ENCODE results near the gene GPR162. TPM values are rescaled to one million over a fixed set of nuclear protein-coding genes. Genes with fewer than 3 reads are reported as not detected.
A peak's percentile ranks its signal among the peaks of the same experiment; 100 is the strongest.

The GPR162 gene
- total RNA-seq, 1 donor from 2014 or later, result 9.4 TPM

DNA sequence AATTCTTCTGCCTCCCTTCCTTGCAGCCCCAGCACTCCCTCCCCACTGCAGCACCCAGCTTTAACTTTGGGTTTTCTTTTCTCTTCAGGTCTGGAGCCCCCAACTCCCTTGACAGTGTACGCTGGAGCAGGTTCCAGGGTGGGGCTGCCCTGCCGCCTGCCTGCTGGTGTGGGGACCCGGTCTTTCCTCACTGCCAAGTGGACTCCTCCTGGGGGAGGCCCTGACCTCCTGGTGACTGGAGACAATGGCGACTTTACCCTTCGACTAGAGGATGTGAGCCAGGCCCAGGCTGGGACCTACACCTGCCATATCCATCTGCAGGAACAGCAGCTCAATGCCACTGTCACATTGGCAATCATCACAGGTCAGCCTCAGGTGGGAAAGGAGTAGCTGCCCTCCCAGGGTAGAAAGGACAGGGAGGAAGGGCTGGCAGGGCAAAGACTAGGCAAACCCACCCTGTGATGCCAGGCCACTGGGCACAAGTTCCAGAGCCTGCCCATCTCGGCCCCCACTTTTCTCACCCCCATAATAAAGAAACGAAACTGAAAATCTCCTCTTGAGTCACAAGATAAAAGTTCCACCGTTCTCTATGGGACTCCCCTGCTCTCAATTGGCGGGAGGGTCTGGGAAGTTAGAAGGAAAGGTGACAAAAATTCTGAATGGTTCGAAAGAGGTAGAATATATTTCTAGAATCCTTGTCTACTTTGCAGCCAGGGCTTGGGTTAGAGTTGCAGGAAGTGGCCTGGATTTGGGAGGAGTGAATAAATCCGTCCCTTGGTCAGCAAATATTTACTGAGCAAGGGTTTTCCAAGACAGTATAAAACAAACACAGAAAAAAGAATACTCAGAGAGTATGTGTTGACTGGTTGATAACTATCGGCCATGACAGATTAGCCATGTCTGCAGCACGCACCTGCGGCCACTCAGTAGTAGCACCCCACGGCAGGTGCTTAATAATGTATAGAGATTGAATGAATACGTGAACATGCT, 46.1 kb upstream of the GPR162 start:
- no peak overlapping the region for H3K27ac ChIP-seq
- no peak for DNase-seq (ENCODE audit: low spot score in 2 of 2)
- no peak overlapping the region for H3K4me3 ChIP-seq
- TF ChIP-seq, protein P1, sequence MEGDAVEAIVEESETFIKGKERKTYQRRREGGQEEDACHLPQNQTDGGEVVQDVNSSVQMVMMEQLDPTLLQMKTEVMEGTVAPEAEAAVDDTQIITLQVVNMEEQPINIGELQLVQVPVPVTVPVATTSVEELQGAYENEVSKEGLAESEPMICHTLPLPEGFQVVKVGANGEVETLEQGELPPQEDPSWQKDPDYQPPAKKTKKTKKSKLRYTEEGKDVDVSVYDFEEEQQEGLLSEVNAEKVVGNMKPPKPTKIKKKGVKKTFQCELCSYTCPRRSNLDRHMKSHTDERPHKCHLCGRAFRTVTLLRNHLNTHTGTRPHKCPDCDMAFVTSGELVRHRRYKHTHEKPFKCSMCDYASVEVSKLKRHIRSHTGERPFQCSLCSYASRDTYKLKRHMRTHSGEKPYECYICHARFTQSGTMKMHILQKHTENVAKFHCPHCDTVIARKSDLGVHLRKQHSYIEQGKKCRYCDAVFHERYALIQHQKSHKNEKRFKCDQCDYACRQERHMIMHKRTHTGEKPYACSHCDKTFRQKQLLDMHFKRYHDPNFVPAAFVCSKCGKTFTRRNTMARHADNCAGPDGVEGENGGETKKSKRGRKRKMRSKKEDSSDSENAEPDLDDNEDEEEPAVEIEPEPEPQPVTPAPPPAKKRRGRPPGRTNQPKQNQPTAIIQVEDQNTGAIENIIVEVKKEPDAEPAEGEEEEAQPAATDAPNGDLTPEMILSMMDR (IDR thresholded peaks at IDR 0.05), result no peak
- intact Hi-C loops (cut with DNase I), result no loop called here
- no peaks in the 10 kb centered on the region for H3K27me3 ChIP-seq
- peaks cover 7% of the 10 kb centered on the region in 2 donors for H3K4me1 ChIP-seq
- H3K36me3 ChIP-seq, result peaks cover 3 to 6% of the 10 kb centered on the region in 2 donors
- no peaks in the 10 kb centered on the region for H3K9me3 ChIP-seq

DNA sequence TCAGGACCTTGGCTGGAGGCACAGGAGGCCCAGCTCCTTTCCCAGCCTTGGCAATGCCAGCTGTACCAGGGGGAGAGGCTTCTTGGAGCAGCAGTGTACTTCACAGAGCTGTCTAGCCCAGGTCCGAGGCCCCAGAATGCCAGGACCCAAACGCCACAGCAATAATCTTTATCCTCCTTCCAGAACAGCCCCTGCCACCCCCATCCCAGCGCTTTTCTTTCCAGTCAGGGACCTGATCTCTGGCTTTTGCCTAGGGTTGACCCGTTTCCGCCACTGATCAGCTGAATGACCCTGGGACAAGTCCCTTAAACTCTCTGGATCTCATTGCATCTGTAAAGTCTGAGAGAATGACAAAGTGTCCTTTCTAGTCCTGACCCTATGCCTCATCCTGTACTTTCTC, 44.2 kb upstream of the GPR162 start:
- H3K27ac ChIP-seq, result no peak overlapping the region

DNA sequence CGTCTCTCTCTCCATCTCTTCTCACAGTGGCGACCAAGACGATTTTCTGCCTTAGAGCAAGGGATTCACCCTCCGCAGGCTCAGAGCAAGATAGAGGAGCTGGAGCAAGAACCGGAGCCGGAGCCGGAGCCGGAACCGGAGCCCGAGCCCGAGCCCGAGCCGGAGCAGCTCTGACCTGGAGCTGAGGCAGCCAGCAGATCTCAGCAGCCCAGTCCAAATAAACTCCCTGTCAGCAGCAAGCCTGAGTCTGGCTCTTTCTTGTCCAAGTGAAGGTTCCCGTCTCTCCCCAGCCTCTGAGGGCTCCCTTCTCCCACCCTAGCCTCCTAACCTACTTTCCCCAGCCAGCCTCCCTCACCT, 43.4 kb upstream of the GPR162 start:
- Histone ChIP-seq H3K27ac (peak overlapping the region; percentile 35 to 77), H3K4me1 (peaks cover 7% of the 10 kb centered on the region in 2 donors), H3K9me3 (no peaks in the 10 kb centered on the region), H3K4me3 (peak overlapping the region; percentile 45 to 72), H3K27me3 (no peaks in the 10 kb centered on the region), H3K36me3 (no peaks in the 10 kb centered on the region)
- TF ChIP-seq, protein P1 (IDR thresholded peaks at IDR 0.05), result no peak
- intact Hi-C loops (cut with DNase I), result loop anchor here (1.0 to 2.0 kb wide), 3 partner anchors 11 to 161 kb away; no protein-coding TSS in a partner anchor
- no peak for DNase-seq (ENCODE audit: low spot score in 2 of 2)

More for the DNA sequence above, 44.2 kb upstream of the GPR162 start:
- intact Hi-C loops (cut with DNase I), result no loop called here
- no peak for DNase-seq (ENCODE audit: low spot score in 2 of 2)
- Histone ChIP-seq H3K36me3 (no peaks in the 10 kb centered on the region), H3K4me3 (no peak overlapping the region), H3K9me3 (no peaks in the 10 kb centered on the region), H3K4me1 (peaks cover 7% of the 10 kb centered on the region in 2 donors), H3K27me3 (no peaks in the 10 kb centered on the region)
- TF ChIP-seq, protein P1 (IDR thresholded peaks at IDR 0.05), result no peak

DNA sequence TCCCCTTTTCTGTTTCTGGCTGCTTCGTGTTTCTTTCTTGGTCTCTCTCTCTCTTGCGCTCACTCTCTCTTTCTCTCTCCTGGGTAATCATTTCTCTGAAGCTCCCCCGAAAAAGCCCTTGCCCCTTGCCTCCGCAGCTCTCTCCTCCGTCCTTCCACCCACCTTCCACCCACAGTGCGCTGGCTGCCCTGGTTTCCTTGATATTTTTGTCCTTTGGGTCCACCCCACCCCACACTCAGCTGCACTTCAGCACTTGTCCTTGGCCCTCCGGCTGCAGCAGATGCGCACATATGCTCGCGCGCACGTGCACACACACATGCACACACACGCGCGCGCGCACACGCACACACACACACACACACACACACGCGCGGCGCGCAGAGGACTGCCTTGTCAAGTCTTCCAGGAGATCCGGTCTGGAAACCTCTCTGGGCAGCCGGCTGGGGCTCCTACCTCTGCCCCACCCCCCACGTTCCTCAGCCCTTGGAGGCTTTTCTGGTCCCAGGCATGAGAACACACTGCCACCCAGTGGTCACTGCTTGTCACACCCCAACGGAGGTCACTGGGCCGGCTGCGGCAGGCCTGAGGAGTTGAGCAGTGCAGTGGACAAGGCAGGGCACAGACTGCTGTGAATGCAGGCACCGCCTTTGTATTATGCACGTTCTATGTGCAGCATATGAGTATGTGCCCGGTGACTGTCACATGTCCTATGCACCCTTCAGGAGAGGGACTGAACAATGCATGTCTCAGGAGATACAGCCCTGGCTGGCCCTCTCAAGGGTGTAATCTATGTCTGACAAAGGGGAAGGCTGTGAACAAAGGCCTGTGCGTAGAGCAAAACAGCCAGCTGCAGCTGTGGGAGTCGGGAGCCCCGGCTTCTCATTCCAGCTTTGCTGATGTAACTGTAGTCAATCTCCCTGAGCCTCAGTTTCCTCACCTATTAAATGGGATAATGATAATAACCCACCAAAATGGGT, 42.8 kb upstream of the GPR162 start:
- DNase-seq (ENCODE audit: low spot score in 2 of 2), result peak; percentile 82 to 97
- Histone ChIP-seq H3K4me3 (peak overlapping the region; percentile 45 to 72), H3K27me3 (no peaks in the 10 kb centered on the region), H3K36me3 (no peaks in the 10 kb centered on the region), H3K4me1 (peaks cover 7% of the 10 kb centered on the region in 2 donors), H3K9me3 (no peaks in the 10 kb centered on the region), H3K27ac (peak overlapping the region; percentile 35 to 77)
- TF ChIP-seq, protein P1 (IDR thresholded peaks at IDR 0.05), result peak; percentile 93 to 97 (median 95)
- intact Hi-C loops (cut with DNase I), result loop anchor here (1.0 to 2.0 kb wide), 5 partner anchors 12 to 162 kb away; partner anchors contain the start of gene MLF2

DNA sequence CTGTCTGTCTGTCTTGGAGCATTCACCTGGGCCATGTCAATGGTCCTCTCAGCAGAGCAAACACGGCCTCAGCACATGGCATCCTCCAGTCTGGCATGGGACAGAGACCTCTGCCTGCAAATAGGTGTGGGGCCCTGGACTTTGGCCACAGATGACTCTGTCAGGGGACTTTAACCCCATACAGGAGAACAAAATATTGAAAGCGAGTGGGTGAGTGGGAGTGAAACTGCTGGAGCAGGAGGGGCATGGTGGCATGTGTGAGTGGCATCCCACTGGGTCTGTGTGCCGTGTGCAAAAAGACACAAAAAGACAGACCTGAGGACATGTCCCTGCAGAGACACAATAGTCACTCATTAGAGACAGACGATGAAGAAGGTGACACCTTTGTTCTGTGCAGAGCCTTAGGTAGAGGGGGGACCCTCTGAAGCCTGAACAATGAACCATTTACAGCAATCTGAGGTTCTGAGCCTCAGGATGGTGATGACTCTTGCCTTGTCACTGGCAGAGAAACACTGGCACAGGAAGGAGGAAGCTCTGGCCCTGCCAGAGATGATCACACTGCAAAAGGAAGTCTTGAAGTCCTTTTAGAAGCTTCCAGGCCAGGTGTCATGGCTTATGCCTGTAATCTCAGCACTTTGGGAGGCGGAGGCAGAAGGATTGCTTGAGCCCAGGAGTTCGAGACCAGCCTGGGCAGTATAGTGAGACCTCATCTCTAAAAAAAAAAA, 41.8 kb upstream of the GPR162 start:
- no peak overlapping the region for H3K27ac ChIP-seq
- DNase-seq (ENCODE audit: low spot score in 2 of 2), result no peak
- no peak overlapping the region for H3K4me3 ChIP-seq
- H3K9me3 ChIP-seq, result no peaks in the 10 kb centered on the region
- H3K36me3 ChIP-seq, result no peaks in the 10 kb centered on the region
- no peaks in the 10 kb centered on the region for H3K27me3 ChIP-seq
- TF ChIP-seq, protein P1 (IDR thresholded peaks at IDR 0.05), result no peak
- peaks cover 7% of the 10 kb centered on the region in 2 donors for H3K4me1 ChIP-seq
- intact Hi-C loops (cut with DNase I), result loop anchor here (1.0 to 2.0 kb wide), 4 partner anchors 27 to 163 kb away; partner anchors contain the start of gene MLF2

Measured in ascending aorta (tissue), 2 donors.